Umbilical cord (tissue), 2 donors: ENCODE results near the gene C1GALT1C1L. TPM values are rescaled to one million over a fixed set of nuclear protein-coding genes. Genes with fewer than 3 reads are reported as not detected.
A peak's percentile ranks its signal among the peaks of the same experiment; 100 is the strongest.
"Not testable (repeated sequence)": the region's sequence is repeated elsewhere in the genome, so short reads cannot be mapped to it uniquely, and the experiment has no call there.

Experiments
- DNase-seq: peaks from one replicate; pipeline ENCODE4 v3.0.0-alpha.2; 2015; ENCODE audit warnings: low spot score
- total RNA-seq: library from RNA; depleted of rRNA; stranded (reverse); fragments of >200 nt; gene quantifications from one replicate; pipeline ENCODE4 v1.2.3, GENCODE V29; 2014; ENCODE audit warnings: low replicate concordance; ENCODE audit not compliant: insufficient read depth

The C1GALT1C1L gene
- total RNA-seq, 1 donor from 2014 or later, result 1.2 TPM

DNA sequence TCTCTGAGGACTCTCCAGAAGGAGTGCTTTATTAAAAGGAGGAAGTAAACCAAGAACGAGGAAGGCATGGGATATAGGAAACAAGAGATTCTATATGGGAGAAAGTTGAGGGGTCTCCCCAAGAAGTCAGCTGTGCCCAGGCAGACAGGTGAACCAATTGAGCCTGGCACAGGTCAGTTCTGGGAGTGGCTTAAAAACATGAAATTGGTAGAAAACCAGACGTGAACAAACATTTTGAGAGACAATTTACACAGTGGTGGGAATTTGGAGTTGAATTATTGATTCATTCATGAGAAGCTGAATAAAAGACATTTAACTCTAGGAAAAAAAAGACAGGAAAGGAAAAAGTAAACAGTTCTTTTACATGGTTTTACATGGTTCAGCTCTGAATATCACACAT is 22.7 kb downstream of the C1GALT1C1L start:
- no peak for DNase-seq

GRCh38 chr2:43648994-43649701 is 27.1 kb downstream of the C1GALT1C1L start:
- peak; percentile 35 for DNase-seq

- DNase-seq, result no peak
These were observed 32.5 kb downstream of the C1GALT1C1L start for GRCh38 chr2:43643680-43644079.

- DNase-seq, result no peak
These were observed 33.9 kb downstream of the C1GALT1C1L start for GRCh38 chr2:43642363-43642762.

GRCh38 chr2:43637030-43637803 is 39.0 kb downstream of the C1GALT1C1L start, which contains the start of gene PLEKHH2:
Gene PLEKHH2 (plus strand): TSS chr2:43637260. CDS start chr2:43644674, 7,414 bp downstream.
- DNase-seq, result peak; percentile 87

- no peak for DNase-seq
These were observed 39.6 kb downstream of the C1GALT1C1L start for GRCh38 chr2:43636621-43637020.

GRCh38 chr2:43636153-43636552 is 40.1 kb downstream of the C1GALT1C1L start:
- not testable (repeated sequence) for DNase-seq

- peak; percentile 58 for DNase-seq
These were observed 41.5 kb downstream of the C1GALT1C1L start for GRCh38 chr2:43634604-43635306.

- no peak for DNase-seq
These were observed 44.5 kb downstream of the C1GALT1C1L start for GRCh38 chr2:43631618-43632317.

Other genes with a start within 250 kb of the C1GALT1C1L start
- 65.0 TPM for gene THADA, start 80.4 kb downstream of the C1GALT1C1L start, total RNA-seq
- 79.4 TPM for gene PLEKHH2, start 39.2 kb downstream of the C1GALT1C1L start, total RNA-seq
- 44.1 TPM for gene DYNC2LI1, start 97.6 kb upstream of the C1GALT1C1L start, total RNA-seq
- 0.96 TPM for gene ABCG5, start 162.4 kb upstream of the C1GALT1C1L start, total RNA-seq
- 0.96 TPM for gene ABCG8, start 162.5 kb upstream of the C1GALT1C1L start, total RNA-seq